Measurements from ENCODE around the gene CYB5R3. TPM values are rescaled to one million over a fixed set of nuclear protein-coding genes. Genes with fewer than 3 reads are reported as not detected.
"Not testable (repeated sequence)": the region's sequence is repeated elsewhere in the genome, so short reads cannot be mapped to it uniquely, and the experiment has no call there.

Gene CYB5R3
- total RNA-seq, 2 experiments from 2014 or later = 68.4 to 74.3 TPM

GRCh38 chr22:42670046-42670445, 20.9 kb upstream of the CYB5R3 start:
- Mint-ChIP-seq H3K27me3 (peaks cover 8% of the 10 kb centered on the region), H3K4me1 (peaks cover 25% of the 10 kb centered on the region), H3K9me3 (no peaks in the 10 kb centered on the region), H3K36me3 (ENCODE audit: low read depth) (no peaks in the 10 kb centered on the region), H3K4me3 (no peak overlapping the region), H3K27ac (no peak overlapping the region)
- no peak for DNase-seq
- CTCF ChIA-PET = no interaction called here
- POLR2A ChIA-PET = no interaction called here

GRCh38 chr22:42666393-42666792, 17.2 kb upstream of the CYB5R3 start:
- DNase-seq; H3K36me3 Mint-ChIP-seq (ENCODE audit: low read depth); POLR2A ChIA-PET; CTCF ChIA-PET; H3K27ac Mint-ChIP-seq; H3K9me3 Mint-ChIP-seq; H3K4me3 Mint-ChIP-seq; H3K27me3 Mint-ChIP-seq: not testable (repeated sequence)
- H3K4me1 Mint-ChIP-seq = peaks cover 20% of the 10 kb centered on the region

DNA sequence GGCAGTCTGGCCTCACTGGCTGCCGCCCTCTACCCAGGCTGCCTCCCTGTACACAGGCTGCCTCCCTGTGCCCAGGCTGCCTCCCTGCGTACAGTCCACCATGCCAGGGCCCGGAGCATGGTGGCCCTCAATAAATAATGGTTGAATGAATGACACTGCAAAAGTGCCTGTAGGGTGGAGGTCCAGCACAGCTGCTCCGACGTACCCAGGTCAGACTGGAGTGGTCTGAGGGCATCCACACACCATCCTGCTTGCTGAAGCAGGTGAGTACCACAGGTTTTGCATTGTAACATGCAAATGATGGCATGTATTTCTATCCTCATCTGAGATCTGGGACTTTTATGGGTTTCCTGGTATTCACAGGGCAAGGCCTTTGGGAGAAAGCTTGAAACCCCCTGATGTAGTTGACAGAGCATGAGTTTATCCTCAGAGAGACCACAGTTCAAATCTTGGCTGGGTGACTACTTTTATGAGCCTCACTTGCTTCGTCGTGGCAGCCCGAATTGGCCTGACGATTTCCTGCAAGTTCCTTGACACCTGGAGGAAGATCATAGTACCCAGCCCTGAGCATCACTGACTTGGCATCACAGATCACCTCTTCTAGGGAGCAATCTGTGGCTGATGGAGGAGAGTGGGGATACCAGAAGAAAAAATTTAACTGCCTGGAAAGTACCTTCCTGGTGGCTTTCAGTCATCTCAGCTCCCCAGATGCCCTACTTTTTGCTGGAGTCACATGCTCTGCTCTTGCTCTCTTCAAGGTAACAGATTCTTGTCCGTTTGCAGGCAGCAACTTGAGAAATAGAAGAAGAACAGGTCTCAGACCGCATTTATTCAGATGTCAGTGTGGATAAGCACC, 16.0 kb upstream of the CYB5R3 start:
- no peaks in the 10 kb centered on the region for H3K9me3 Mint-ChIP-seq
- H3K4me1 Mint-ChIP-seq = peaks cover 9% of the 10 kb centered on the region
- no peak overlapping the region for H3K4me3 Mint-ChIP-seq
- H3K27me3 Mint-ChIP-seq = peaks cover 9% of the 10 kb centered on the region
- DNase-seq = no peak
- ChIA-PET POLR2A (no interaction called here), CTCF (no interaction called here)
- H3K36me3 Mint-ChIP-seq (ENCODE audit: low read depth) = no peaks in the 10 kb centered on the region
- no peak overlapping the region for H3K27ac Mint-ChIP-seq

- ChIA-PET POLR2A (no interaction called here), CTCF (interaction anchor here (2.1 kb wide), 1 partner anchor 158 kb away, joined by 7 read pairs; no protein-coding TSS in a partner anchor)
- DNase-seq = peak; percentile 80
- H3K9me3 Mint-ChIP-seq = no peaks in the 10 kb centered on the region
- no peaks in the 10 kb centered on the region for H3K36me3 Mint-ChIP-seq (ENCODE audit: low read depth)
- peaks cover 9% of the 10 kb centered on the region for H3K27me3 Mint-ChIP-seq
- H3K4me1 Mint-ChIP-seq = peaks cover 7% of the 10 kb centered on the region
- H3K4me3 Mint-ChIP-seq = peak overlapping the region; percentile 58
- no peak overlapping the region for H3K27ac Mint-ChIP-seq
Measured at GRCh38 chr22:42661985-42662831, 13.0 kb upstream of the CYB5R3 start.

DNA sequence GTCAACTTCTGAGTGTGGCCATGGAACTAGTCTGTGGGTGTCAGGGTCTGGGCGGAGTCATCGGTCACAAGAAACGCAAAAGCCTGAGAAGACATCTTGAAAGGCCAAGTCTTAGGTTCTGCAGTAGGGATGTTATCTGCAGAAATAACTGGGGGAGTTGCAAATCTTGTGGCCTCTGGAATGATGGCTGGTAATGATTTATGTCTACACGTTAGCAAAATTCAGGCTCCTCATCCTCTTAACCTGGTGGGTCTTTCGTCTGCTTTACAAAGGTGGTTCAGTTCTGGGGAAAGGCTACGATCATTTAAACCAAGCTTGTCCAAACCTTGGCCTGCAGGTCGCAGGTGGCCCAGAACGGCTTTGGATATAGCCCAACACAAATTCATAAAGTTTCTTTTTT, 7.4 kb upstream of the CYB5R3 start:
- no peak overlapping the region for H3K4me3 Mint-ChIP-seq
- no peaks in the 10 kb centered on the region for H3K9me3 Mint-ChIP-seq
- POLR2A ChIA-PET = interaction anchor here (1.1 kb wide), 1 partner anchor 41 kb away, joined by 3 read pairs; no protein-coding TSS in a partner anchor
- no peaks in the 10 kb centered on the region for H3K36me3 Mint-ChIP-seq (ENCODE audit: low read depth)
- DNase-seq = no peak
- no peaks in the 10 kb centered on the region for H3K27me3 Mint-ChIP-seq
- H3K4me1 Mint-ChIP-seq = no peaks in the 10 kb centered on the region
- no peak overlapping the region for H3K27ac Mint-ChIP-seq
- CTCF ChIA-PET = no interaction called here

DNA sequence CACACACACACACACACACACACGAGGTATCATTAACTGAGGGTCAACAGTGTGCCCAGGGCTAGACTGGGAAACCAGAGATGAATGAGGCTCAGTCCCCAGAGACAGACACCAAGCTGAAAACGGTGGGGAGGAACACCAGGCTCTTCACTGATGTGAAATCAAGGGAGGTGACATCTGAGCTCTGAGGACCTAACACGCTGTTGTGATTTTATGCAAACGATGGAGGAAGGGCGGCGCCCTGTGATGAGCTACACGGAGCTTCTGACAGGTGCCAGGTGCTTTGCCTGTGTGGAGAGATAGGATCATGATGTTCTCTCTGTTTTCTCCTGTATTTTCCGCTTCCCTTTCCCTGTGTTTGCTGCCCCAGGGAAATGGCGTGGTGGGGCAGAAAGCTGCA, 6.5 kb upstream of the CYB5R3 start:
- CTCF ChIA-PET = interaction anchor here (0.6 kb wide), 1 partner anchor 207 kb away, joined by 4 read pairs; no protein-coding TSS in a partner anchor
- no peak overlapping the region for H3K27ac Mint-ChIP-seq
- POLR2A ChIA-PET = interaction anchor here (1.1 to 1.5 kb wide), 3 partner anchors 9 to 41 kb away, joined by 3 read pairs; partner anchors contain the start of gene POLDIP3
- H3K27me3 Mint-ChIP-seq = no peaks in the 10 kb centered on the region
- no peaks in the 10 kb centered on the region for H3K36me3 Mint-ChIP-seq (ENCODE audit: low read depth)
- no peaks in the 10 kb centered on the region for H3K4me1 Mint-ChIP-seq
- no peak overlapping the region for H3K4me3 Mint-ChIP-seq
- H3K9me3 Mint-ChIP-seq = no peaks in the 10 kb centered on the region
- no peak for DNase-seq

- Mint-ChIP-seq H3K27ac (no peak overlapping the region), H3K9me3 (no peaks in the 10 kb centered on the region), H3K27me3 (no peaks in the 10 kb centered on the region), H3K36me3 (ENCODE audit: low read depth) (no peaks in the 10 kb centered on the region), H3K4me1 (peaks cover 2% of the 10 kb centered on the region), H3K4me3 (no peak overlapping the region)
- no peak for DNase-seq
- ChIA-PET CTCF (interaction anchor here (1.2 kb wide), 1 partner anchor 33 kb away, joined by 4 read pairs; no protein-coding TSS in a partner anchor), POLR2A (interaction anchor here (0.8 kb wide), 1 partner anchor 14 kb away, joined by 3 read pairs; no protein-coding TSS in a partner anchor)
Measured at GRCh38 chr22:42654436-42655073, 5.4 kb upstream of the CYB5R3 start.

DNA sequence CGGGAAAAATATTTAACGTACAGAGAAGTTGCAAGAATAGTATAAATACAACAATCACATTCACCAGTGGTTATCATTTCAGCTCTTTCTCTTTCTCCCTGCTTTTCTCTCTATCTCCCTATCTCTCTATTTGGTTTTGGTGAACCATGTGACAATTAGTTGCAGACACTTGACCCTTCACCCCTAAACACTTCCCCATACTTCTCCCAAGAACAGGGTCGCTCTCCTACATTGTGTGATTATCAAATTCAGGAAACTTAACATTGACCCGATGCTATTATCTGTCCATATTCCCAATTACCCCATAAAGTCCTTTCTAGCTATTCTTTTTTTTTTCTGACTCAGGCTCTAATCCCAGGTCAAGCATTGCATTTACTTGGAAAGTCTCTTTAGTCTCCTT, 4.8 kb upstream of the CYB5R3 start:
- ChIA-PET CTCF (interaction anchor here (1.2 kb wide), 1 partner anchor 33 kb away, joined by 4 read pairs; no protein-coding TSS in a partner anchor), POLR2A (interaction anchor here (0.8 to 2.3 kb wide), 2 partner anchors 13 to 39 kb away, joined by 3 to 12 read pairs; partner anchors contain the start of gene POLDIP3)
- H3K27me3 Mint-ChIP-seq = no peaks in the 10 kb centered on the region
- no peak overlapping the region for H3K4me3 Mint-ChIP-seq
- DNase-seq = no peak
- H3K27ac Mint-ChIP-seq = no peak overlapping the region
- peaks cover 2% of the 10 kb centered on the region for H3K4me1 Mint-ChIP-seq
- H3K36me3 Mint-ChIP-seq (ENCODE audit: low read depth) = no peaks in the 10 kb centered on the region
- H3K9me3 Mint-ChIP-seq = no peaks in the 10 kb centered on the region

DNA sequence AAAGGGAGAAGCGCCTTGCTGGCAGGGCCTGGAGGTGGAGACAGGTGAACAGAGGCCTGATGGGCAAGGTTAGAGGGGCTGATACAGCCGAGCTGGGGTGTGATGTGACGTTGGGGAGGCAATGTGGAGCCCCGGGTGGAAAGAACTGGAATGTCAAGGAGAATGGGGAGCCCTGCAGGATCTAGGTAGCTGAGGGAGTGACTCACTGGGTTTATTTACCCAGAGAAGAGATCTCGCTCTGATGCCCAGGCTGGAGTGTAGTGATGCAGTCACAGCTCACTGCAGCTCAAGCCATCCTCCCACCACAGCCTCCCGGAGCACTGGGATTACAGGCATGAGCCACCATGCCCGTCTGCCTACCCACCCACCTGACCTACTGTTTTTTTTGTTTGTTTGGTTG, 1.9 kb upstream of the CYB5R3 start:
- no peaks in the 10 kb centered on the region for H3K9me3 Mint-ChIP-seq
- H3K27me3 Mint-ChIP-seq = no peaks in the 10 kb centered on the region
- CTCF ChIA-PET = no interaction called here
- POLR2A ChIA-PET = interaction anchor here (1.5 to 5.8 kb wide), 2 partner anchors 9 to 36 kb away, joined by 3 to 79 read pairs; partner anchors contain the start of gene POLDIP3
- H3K4me3 Mint-ChIP-seq = no peak overlapping the region
- DNase-seq = no peak
- H3K27ac Mint-ChIP-seq = no peak overlapping the region
- peaks cover 20% of the 10 kb centered on the region for H3K4me1 Mint-ChIP-seq
- H3K36me3 Mint-ChIP-seq (ENCODE audit: low read depth) = peaks cover 3% of the 10 kb centered on the region

- Mint-ChIP-seq H3K27ac (peak overlapping the region; percentile 99), H3K27me3 (no peaks in the 10 kb centered on the region), H3K4me3 (peak overlapping the region; percentile 100), H3K9me3 (no peaks in the 10 kb centered on the region), H3K4me1 (peaks cover 29% of the 10 kb centered on the region), H3K36me3 (ENCODE audit: low read depth) (peaks cover 3% of the 10 kb centered on the region)
- ChIA-PET POLR2A (interaction anchor here (0.8 to 5.8 kb wide), 9 partner anchors 10 to 503 kb away, joined by 3 to 79 read pairs (median 4); partner anchors contain the start of gene POLDIP3), CTCF (interaction anchor here (0.6 to 1.8 kb wide), 3 partner anchors 12 to 408 kb away, joined by 3 to 6 read pairs (median 3); no protein-coding TSS in a partner anchor)
- DNase-seq = peak; percentile 52
Measured at GRCh38 chr22:42648368-42649245, 585 bp downstream of the CYB5R3 start.

GRCh38 chr22:42648017-42648367, 1.2 kb downstream of the CYB5R3 start:
- DNase-seq = no peak
- peak overlapping the region; percentile 99 for H3K27ac Mint-ChIP-seq
- POLR2A ChIA-PET = interaction anchor here (1.5 to 5.8 kb wide), 2 partner anchors 30 to 33 kb away, joined by 4 to 79 read pairs; partner anchors contain the start of gene POLDIP3

More at GRCh38 chr22:42648017-42648367, 1.2 kb downstream of the CYB5R3 start:
- CTCF ChIA-PET = no interaction called here
- H3K4me3 Mint-ChIP-seq = peak overlapping the region; percentile 100
- H3K4me1 Mint-ChIP-seq = peaks cover 29% of the 10 kb centered on the region
- peaks cover 3% of the 10 kb centered on the region for H3K36me3 Mint-ChIP-seq (ENCODE audit: low read depth)
- H3K9me3 Mint-ChIP-seq = no peaks in the 10 kb centered on the region
- no peaks in the 10 kb centered on the region for H3K27me3 Mint-ChIP-seq
